ENCODE measurements around the gene NBEAL2.

Gene NBEAL2

GRCh38 chr3:46991406-46992165, 12.1 kb downstream of the NBEAL2 start:
- H3K27me3 Mint-ChIP-seq (ENCODE audit: low read depth) = no peaks in the 10 kb centered on the region
- H3K36me3 Mint-ChIP-seq (ENCODE audit: low read depth) = peaks cover 40% of the 10 kb centered on the region
- peak overlapping the region; percentile 49 for H3K27ac Mint-ChIP-seq
- H3K9me3 Mint-ChIP-seq = no peaks in the 10 kb centered on the region
- H3K4me3 Mint-ChIP-seq = no peak overlapping the region
- H3K4me1 Mint-ChIP-seq (ENCODE audit: low read depth) = peaks cover 44% of the 10 kb centered on the region
- DNase-seq (ENCODE audit: low spot score) = no peak

GRCh38 chr3:46992231-46992630, 12.8 kb downstream of the NBEAL2 start:
- Mint-ChIP-seq H3K27ac (no peak overlapping the region), H3K27me3 (ENCODE audit: low read depth) (no peaks in the 10 kb centered on the region), H3K36me3 (ENCODE audit: low read depth) (peaks cover 43% of the 10 kb centered on the region), H3K4me1 (ENCODE audit: low read depth) (peaks cover 38% of the 10 kb centered on the region), H3K4me3 (no peak overlapping the region), H3K9me3 (no peaks in the 10 kb centered on the region)
- DNase-seq (ENCODE audit: low spot score) = no peak

GRCh38 chr3:46993292-46993691, 13.8 kb downstream of the NBEAL2 start:
- DNase-seq (ENCODE audit: low spot score) = no peak
- Mint-ChIP-seq H3K9me3 (no peaks in the 10 kb centered on the region), H3K36me3 (ENCODE audit: low read depth) (peaks cover 46% of the 10 kb centered on the region), H3K4me3 (no peak overlapping the region), H3K4me1 (ENCODE audit: low read depth) (peaks cover 29% of the 10 kb centered on the region), H3K27me3 (ENCODE audit: low read depth) (no peaks in the 10 kb centered on the region), H3K27ac (no peak overlapping the region)

GRCh38 chr3:46993986-46994385, 14.5 kb downstream of the NBEAL2 start:
- Mint-ChIP-seq H3K4me3 (no peak overlapping the region), H3K4me1 (ENCODE audit: low read depth) (peaks cover 23% of the 10 kb centered on the region), H3K9me3 (no peaks in the 10 kb centered on the region), H3K27me3 (ENCODE audit: low read depth) (no peaks in the 10 kb centered on the region), H3K27ac (no peak overlapping the region), H3K36me3 (ENCODE audit: low read depth) (peaks cover 42% of the 10 kb centered on the region)
- no peak for DNase-seq (ENCODE audit: low spot score)

- no peaks in the 10 kb centered on the region for H3K27me3 Mint-ChIP-seq (ENCODE audit: low read depth)
- no peak for DNase-seq (ENCODE audit: low spot score)
- peaks cover 13% of the 10 kb centered on the region for H3K4me1 Mint-ChIP-seq (ENCODE audit: low read depth)
- H3K9me3 Mint-ChIP-seq = no peaks in the 10 kb centered on the region
- H3K36me3 Mint-ChIP-seq (ENCODE audit: low read depth) = peaks cover 39% of the 10 kb centered on the region
- no peak overlapping the region for H3K4me3 Mint-ChIP-seq
- no peak overlapping the region for H3K27ac Mint-ChIP-seq
Observed at GRCh38 chr3:46994801-46995731, 15.6 kb downstream of the NBEAL2 start.

GRCh38 chr3:46995901-46996562, 16.6 kb downstream of the NBEAL2 start:
- Mint-ChIP-seq H3K27ac (no peak overlapping the region), H3K9me3 (no peaks in the 10 kb centered on the region), H3K36me3 (ENCODE audit: low read depth) (peaks cover 33% of the 10 kb centered on the region), H3K4me3 (no peak overlapping the region), H3K4me1 (ENCODE audit: low read depth) (peaks cover 4% of the 10 kb centered on the region), H3K27me3 (ENCODE audit: low read depth) (no peaks in the 10 kb centered on the region)
- no peak for DNase-seq (ENCODE audit: low spot score)

- Mint-ChIP-seq H3K4me1 (ENCODE audit: low read depth) (peaks cover 2% of the 10 kb centered on the region), H3K27me3 (ENCODE audit: low read depth) (no peaks in the 10 kb centered on the region), H3K27ac (peak overlapping the region; percentile 31), H3K36me3 (ENCODE audit: low read depth) (peaks cover 33% of the 10 kb centered on the region), H3K9me3 (no peaks in the 10 kb centered on the region), H3K4me3 (no peak overlapping the region)
- no peak for DNase-seq (ENCODE audit: low spot score)
Observed at GRCh38 chr3:46996689-46997452, 17.4 kb downstream of the NBEAL2 start.

GRCh38 chr3:46997453-46998091, 18.1 kb downstream of the NBEAL2 start:
- Mint-ChIP-seq H3K27ac (no peak overlapping the region), H3K27me3 (ENCODE audit: low read depth) (no peaks in the 10 kb centered on the region), H3K4me1 (ENCODE audit: low read depth) (peaks cover 2% of the 10 kb centered on the region), H3K4me3 (no peak overlapping the region), H3K36me3 (ENCODE audit: low read depth) (peaks cover 32% of the 10 kb centered on the region), H3K9me3 (no peaks in the 10 kb centered on the region)
- DNase-seq (ENCODE audit: low spot score) = no peak

GRCh38 chr3:46998121-46998851, 18.8 kb downstream of the NBEAL2 start:
- Mint-ChIP-seq H3K4me3 (no peak overlapping the region), H3K27ac (peak overlapping the region; percentile 34), H3K4me1 (ENCODE audit: low read depth) (peaks cover 2% of the 10 kb centered on the region), H3K27me3 (ENCODE audit: low read depth) (no peaks in the 10 kb centered on the region), H3K9me3 (no peaks in the 10 kb centered on the region), H3K36me3 (ENCODE audit: low read depth) (peaks cover 31% of the 10 kb centered on the region)
- peak; percentile 49 for DNase-seq (ENCODE audit: low spot score)

GRCh38 chr3:46998852-46999515, 19.5 kb downstream of the NBEAL2 start:
- Mint-ChIP-seq H3K9me3 (no peaks in the 10 kb centered on the region), H3K36me3 (ENCODE audit: low read depth) (peaks cover 36% of the 10 kb centered on the region), H3K27ac (no peak overlapping the region), H3K4me1 (ENCODE audit: low read depth) (peaks cover 2% of the 10 kb centered on the region), H3K27me3 (ENCODE audit: low read depth) (no peaks in the 10 kb centered on the region), H3K4me3 (no peak overlapping the region)
- DNase-seq (ENCODE audit: low spot score) = no peak

- H3K27ac Mint-ChIP-seq = no peak overlapping the region
- no peak overlapping the region for H3K4me3 Mint-ChIP-seq
Observed at GRCh38 chr3:46999516-47000197, 20.2 kb downstream of the NBEAL2 start.

More at GRCh38 chr3:46999516-47000197, 20.2 kb downstream of the NBEAL2 start:
- H3K36me3 Mint-ChIP-seq (ENCODE audit: low read depth) = peaks cover 37% of the 10 kb centered on the region
- H3K27me3 Mint-ChIP-seq (ENCODE audit: low read depth) = no peaks in the 10 kb centered on the region
- no peak for DNase-seq (ENCODE audit: low spot score)
- peaks cover 1% of the 10 kb centered on the region for H3K4me1 Mint-ChIP-seq (ENCODE audit: low read depth)
- no peaks in the 10 kb centered on the region for H3K9me3 Mint-ChIP-seq
